HG02588 (cell line): ENCODE results near the gene MFN2.
"Not testable (repeated sequence)": the region's sequence is repeated elsewhere in the genome, so short reads cannot be mapped to it uniquely, and the experiment has no call there.

ENCODE experiments used
- ATAC-seq: cut with Tn5 transposase; IDR thresholded peaks from one replicate; pipeline ENCODE4 v1.9.1; 2021; ENCODE audit warnings: mild to moderate bottlenecking, moderate library complexity; ENCODE audit not compliant: unreplicated experiment

The MFN2 gene

GRCh38 chr1:11991969-11992676, 11.9 kb downstream of the MFN2 start:
- no peak for ATAC-seq

- no peak for ATAC-seq
These were observed 17.0 kb downstream of the MFN2 start for GRCh38 chr1:11997081-11997850.

- no peak for ATAC-seq
These were observed 18.4 kb downstream of the MFN2 start for GRCh38 chr1:11998636-11999035.

DNA sequence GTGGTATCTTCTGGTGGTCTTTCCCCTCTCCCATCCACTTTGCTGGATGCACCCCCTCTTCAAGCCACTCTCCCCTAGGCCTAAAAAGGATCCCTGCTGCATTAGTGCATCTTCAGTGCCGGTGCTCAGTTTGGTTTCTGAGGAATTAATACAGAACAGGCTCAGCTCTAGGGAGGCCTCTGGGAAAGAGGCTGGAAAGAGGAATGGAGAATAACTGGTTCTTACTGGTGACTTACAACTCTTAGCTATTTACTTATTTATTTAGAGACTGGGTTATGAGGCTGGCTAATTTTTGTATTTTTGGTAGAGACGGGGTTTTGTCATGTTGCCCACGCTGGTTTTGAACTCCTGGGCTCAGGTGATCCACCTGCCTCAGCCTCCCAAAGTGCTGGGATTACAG, 19.0 kb downstream of the MFN2 start:
- ATAC-seq: no peak

- no peak for ATAC-seq
These were observed 21.1 kb downstream of the MFN2 start for GRCh38 chr1:12001249-12001917.

DNA sequence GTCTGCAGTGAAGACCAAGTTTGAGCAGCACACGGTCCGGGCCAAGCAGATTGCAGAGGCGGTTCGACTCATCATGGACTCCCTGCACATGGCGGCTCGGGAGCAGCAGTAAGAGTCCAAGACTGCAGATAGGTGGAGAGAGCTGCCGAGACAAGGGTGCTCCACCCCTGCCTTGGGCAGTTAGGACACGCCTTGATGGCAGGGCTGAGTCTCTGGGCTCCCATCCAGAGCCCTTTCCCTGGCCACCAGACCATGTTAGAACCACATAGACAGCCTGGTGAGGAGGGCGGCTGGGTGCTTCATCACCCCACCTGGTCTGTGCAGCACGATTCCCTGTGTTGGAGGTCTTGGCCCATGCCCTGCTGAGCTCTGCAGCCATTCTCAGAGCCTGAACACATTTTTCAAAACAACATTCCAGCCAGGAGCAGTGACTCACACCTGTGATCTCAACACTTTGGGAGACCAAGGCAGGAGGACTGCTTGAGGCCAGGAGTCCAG, 21.8 kb downstream of the MFN2 start:
- ATAC-seq: no peak

GRCh38 chr1:12003762-12004161, 23.5 kb downstream of the MFN2 start:
- ATAC-seq: no peak

DNA sequence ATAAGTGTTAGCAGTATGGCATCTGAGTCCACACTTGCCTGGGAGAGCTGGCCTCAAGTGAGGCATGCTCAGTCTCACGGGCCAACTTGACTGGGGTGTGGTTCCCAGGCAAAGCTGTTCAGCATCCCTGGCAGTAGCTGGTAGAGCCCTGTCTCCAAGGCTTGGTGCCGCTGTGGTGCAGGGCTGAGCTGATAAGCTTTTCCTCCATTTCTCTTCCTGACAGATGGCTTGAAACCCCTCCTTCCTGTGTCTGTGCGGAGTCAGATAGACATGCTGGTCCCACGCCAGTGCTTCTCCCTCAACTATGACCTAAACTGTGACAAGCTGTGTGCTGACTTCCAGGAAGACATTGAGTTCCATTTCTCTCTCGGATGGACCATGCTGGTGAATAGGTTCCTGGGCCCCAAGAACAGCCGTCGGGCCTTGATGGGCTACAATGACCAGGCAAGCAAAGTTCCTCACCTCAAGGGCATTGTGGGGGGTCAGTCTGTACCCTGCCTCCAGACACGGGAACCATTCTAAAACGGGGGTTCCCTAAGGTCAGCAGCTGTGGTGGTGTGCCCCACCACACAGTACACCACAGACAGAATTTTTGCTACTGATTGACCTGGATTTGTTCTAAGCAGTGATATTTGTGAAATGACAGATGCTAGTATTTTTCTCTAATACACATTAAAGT, 25.4 kb downstream of the MFN2 start:
- ATAC-seq: no peak

- no peak for ATAC-seq
These were observed 26.1 kb downstream of the MFN2 start for GRCh38 chr1:12006167-12006921.

DNA sequence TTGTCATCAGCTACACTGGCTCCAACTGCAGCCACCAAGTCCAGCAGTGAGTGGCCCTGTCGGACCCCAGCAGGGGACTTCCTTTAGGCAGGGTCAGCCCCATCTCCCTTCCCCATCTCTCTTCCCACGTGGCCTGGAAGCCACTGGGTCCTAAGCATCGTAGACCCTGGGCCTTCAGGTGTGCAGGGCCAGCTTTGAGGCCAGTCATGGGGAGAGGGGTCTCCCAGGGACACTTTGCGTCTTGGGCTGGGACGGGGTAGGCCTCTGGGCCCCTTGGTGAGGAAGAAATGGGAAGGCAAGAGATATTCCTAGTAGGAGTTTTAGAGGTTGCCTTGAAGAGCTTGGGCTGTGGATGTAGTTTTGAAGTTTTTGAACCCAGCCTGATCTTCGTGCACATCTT, 27.0 kb downstream of the MFN2 start:
- ATAC-seq: no peak

DNA sequence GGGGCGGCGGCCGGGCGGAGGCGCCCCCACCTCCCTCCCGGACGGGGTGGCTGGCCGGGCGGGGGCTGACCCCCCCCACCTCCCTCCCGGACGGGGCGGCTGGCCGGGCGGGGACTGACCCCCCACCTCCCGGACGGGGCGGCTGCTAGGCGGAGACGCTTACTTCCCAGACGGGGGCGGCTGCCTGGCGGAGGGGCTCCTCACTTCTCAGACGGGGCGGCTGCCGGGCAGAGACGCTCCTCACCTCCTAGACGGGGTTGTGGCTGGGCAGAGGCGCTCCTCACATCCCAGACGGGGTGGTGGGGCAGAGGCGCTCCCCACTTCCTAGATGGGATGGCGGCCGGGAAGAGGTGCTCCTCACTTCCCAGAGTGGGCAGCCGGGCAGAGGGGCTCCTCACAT, 28.1 kb downstream of the MFN2 start:
- not testable (repeated sequence) for ATAC-seq

- ATAC-seq: no peak
These were observed 29.2 kb downstream of the MFN2 start for GRCh38 chr1:12009318-12009947.

- no peak for ATAC-seq
These were observed 30.7 kb downstream of the MFN2 start for GRCh38 chr1:12010746-12011570.

DNA sequence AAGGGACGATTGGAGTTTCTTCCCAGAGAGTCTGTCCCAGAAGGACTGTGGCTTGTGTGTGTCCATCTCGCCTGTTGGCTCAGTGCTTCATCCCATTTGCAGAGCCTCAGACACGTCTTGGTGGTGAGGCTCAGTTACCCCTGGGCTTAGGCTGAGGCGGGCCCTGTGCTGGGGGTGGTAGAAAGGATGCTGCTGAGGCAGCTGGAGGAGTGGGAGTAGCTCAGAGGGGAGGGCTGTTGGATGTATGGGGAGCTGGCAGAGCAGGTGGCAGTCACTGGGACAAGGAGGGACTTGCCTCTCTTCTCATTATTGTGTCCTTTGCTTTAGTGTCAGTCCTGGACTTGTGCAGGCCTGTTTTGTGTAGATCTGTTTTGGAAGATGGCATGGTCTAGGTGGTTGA, 31.8 kb downstream of the MFN2 start:
- ATAC-seq: no peak

DNA sequence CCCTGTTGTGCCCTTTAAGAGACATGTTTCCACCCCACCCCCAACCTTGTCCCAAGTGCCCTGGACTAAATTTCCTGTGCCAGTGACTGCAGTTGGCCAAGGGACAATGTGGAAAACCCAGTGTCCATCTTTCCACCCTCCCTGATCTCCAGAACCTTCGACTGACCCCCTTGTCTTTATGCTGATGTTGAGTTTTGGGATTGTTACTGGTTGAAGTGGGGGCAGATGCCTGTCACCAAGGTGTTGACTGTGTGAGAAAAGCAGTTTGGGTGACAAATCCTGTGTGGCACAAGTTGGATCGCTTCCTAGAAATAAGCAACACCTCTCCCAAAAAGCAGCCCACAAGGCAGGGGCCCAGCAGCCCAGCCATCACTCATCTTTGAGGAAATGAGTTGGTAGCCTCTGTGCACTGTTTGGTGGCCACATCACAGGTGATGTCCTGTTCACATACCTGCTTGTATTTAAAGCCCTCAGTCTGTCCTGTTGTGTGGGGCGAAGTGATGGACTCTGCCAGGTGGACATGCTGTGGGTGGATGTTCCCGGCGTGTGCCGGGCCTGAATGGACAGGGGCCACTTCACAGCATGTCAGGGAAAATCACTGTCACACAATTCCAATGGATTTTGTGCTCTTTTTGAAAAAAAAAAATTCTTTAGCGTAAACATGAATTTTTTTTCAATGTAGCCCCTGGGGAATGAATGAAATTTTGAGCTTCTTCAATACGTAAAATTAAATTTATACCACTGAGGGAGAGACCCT, 32.5 kb downstream of the MFN2 start:
- ATAC-seq: no peak

- ATAC-seq: no peak
These were observed 34.1 kb downstream of the MFN2 start for GRCh38 chr1:12014141-12014991.

DNA sequence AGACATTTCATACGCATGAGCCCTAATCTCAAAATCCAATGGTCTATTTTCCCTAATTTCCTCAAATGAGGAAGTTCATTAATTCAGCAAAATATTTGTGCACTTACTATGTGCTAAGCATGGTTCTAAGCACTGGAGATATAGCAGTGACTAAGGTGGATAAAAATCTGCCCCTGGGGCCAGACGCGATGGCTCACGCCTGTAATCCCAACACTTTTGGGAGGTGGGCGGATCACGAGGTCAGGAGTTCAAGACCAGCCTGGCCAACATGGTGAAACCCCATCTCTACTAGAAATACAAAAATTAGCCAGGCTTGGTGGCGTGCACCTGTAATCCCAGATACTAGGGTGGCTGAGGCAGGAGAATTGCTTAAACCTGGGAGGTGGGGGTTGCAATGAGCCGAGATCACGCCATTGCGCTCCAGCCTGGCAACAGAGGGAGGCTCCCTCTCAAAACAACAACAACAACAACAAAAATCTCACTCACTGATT, 34.8 kb downstream of the MFN2 start:
- no peak for ATAC-seq
